ENCODE measurements around the gene LURAP1L. TPM values are rescaled to one million over a fixed set of nuclear protein-coding genes. Genes with fewer than 3 reads are reported as not detected.

LURAP1L gene
- polyA plus RNA-seq, 3 donors = not detected

GRCh38 chr9:12818431-12819000 is 43.7 kb downstream of the LURAP1L start:
- Mint-ChIP-seq H3K9me3 (no peaks in the 10 kb centered on the region), H3K36me3 (no peaks in the 10 kb centered on the region), H3K4me3 (no peak overlapping the region), H3K27me3 (ENCODE audit: low read depth in 3 of 3) (no peaks in the 10 kb centered on the region), H3K27ac (no peak overlapping the region), H3K4me1 (no peaks in the 10 kb centered on the region)
- 95% methylated on average over 3 of the region's 3 CpGs for WGBS (ENCODE audit: insufficient coverage)
- Histone ChIP-seq H3K4me1 (ENCODE audit: control insufficient read depth in 1 of 2, insufficient read depth in 2 of 2, low read length in 2 of 2) (no peaks in the 10 kb centered on the region), H3K27me3 (ENCODE audit: control insufficient read depth in 2 of 2, insufficient read depth in 2 of 2, low read length in 2 of 2) (no peaks in the 10 kb centered on the region), H3K9me3 (replicated peaks in 1 of 2; ENCODE audit: control insufficient read depth in 1 of 2, insufficient read depth in 1 of 2, low read length in 2 of 2) (no peaks in the 10 kb centered on the region), H3K4me2 (replicated peaks; ENCODE audit: extremely low read depth, low read length, poor library complexity, severe bottlenecking) (no peak overlapping the region), H3K36me3 (replicated peaks in 1 of 2; ENCODE audit: control insufficient read depth in 1 of 2, insufficient read depth in 2 of 2, low read length in 2 of 2) (no peaks in the 10 kb centered on the region), H4K20me1 (ENCODE audit: insufficient read depth, low read length) (no peaks in the 10 kb centered on the region), H2AFZ (ENCODE audit: insufficient read depth, low read depth, low read length, poor library complexity, severe bottlenecking) (no peak overlapping the region), H3K9ac (ENCODE audit: insufficient read depth, low read length, poor library complexity, severe bottlenecking) (no peak overlapping the region), H3K27ac (ENCODE audit: low read depth in 1 of 2, low read length in 2 of 2) (no peak overlapping the region), H3K79me2 (ENCODE audit: insufficient read depth, low read length) (no peaks in the 10 kb centered on the region), H3K4me3 (replicated peaks in 1 of 3; ENCODE audit: low read depth in 2 of 3, low read length in 3 of 3) (no peak overlapping the region)
- DNase-seq = no peak
- TF ChIP-seq, protein P1, sequence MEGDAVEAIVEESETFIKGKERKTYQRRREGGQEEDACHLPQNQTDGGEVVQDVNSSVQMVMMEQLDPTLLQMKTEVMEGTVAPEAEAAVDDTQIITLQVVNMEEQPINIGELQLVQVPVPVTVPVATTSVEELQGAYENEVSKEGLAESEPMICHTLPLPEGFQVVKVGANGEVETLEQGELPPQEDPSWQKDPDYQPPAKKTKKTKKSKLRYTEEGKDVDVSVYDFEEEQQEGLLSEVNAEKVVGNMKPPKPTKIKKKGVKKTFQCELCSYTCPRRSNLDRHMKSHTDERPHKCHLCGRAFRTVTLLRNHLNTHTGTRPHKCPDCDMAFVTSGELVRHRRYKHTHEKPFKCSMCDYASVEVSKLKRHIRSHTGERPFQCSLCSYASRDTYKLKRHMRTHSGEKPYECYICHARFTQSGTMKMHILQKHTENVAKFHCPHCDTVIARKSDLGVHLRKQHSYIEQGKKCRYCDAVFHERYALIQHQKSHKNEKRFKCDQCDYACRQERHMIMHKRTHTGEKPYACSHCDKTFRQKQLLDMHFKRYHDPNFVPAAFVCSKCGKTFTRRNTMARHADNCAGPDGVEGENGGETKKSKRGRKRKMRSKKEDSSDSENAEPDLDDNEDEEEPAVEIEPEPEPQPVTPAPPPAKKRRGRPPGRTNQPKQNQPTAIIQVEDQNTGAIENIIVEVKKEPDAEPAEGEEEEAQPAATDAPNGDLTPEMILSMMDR (IDR thresholded peaks at IDR 0.05) = no peak
- intact Hi-C loops (cut with micrococcal nuclease) = no loop called here

- 88% methylated on average over 5 of the region's 9 CpGs for WGBS (ENCODE audit: insufficient coverage)
- no peaks in the 10 kb centered on the region for H3K4me1 ChIP-seq (ENCODE audit: control insufficient read depth in 1 of 2, insufficient read depth in 2 of 2, low read length in 2 of 2)
- H2AFZ ChIP-seq (ENCODE audit: insufficient read depth, low read depth, low read length, poor library complexity, severe bottlenecking) = no peak overlapping the region
- Mint-ChIP-seq H3K9me3 (peaks cover 0 to 2% (median 0%) of the 10 kb centered on the region in 7 donors), H3K4me1 (no peaks in the 10 kb centered on the region), H3K27ac (no peak overlapping the region), H3K27me3 (ENCODE audit: low read depth in 3 of 3) (no peaks in the 10 kb centered on the region), H3K36me3 (no peaks in the 10 kb centered on the region), H3K4me3 (no peak overlapping the region)
- H3K27me3 ChIP-seq (ENCODE audit: control insufficient read depth in 2 of 2, insufficient read depth in 2 of 2, low read length in 2 of 2) = no peaks in the 10 kb centered on the region
- no peak overlapping the region for H3K4me3 ChIP-seq (replicated peaks in 1 of 3; ENCODE audit: low read depth in 2 of 3, low read length in 3 of 3)
- H3K9ac ChIP-seq (ENCODE audit: insufficient read depth, low read length, poor library complexity, severe bottlenecking) = no peak overlapping the region
- H3K4me2 ChIP-seq (replicated peaks; ENCODE audit: extremely low read depth, low read length, poor library complexity, severe bottlenecking) = no peak overlapping the region
- H3K9me3 ChIP-seq (replicated peaks in 1 of 2; ENCODE audit: control insufficient read depth in 1 of 2, insufficient read depth in 1 of 2, low read length in 2 of 2) = no peaks in the 10 kb centered on the region
- no peaks in the 10 kb centered on the region for H3K79me2 ChIP-seq (ENCODE audit: insufficient read depth, low read length)
- H3K36me3 ChIP-seq (replicated peaks in 1 of 2; ENCODE audit: control insufficient read depth in 1 of 2, insufficient read depth in 2 of 2, low read length in 2 of 2) = no peaks in the 10 kb centered on the region
- intact Hi-C loops (cut with micrococcal nuclease) = no loop called here
- TF ChIP-seq, protein P1 (IDR thresholded peaks at IDR 0.05) = no peak
- H4K20me1 ChIP-seq (ENCODE audit: insufficient read depth, low read length) = no peaks in the 10 kb centered on the region
- DNase-seq = no peak
- no peak overlapping the region for H3K27ac ChIP-seq (ENCODE audit: low read depth in 1 of 2, low read length in 2 of 2)
Observed at GRCh38 chr9:12819436-12820185, 44.8 kb downstream of the LURAP1L start.
